ENCODE measurements around the gene TMEM205. TPM values are rescaled to one million over a fixed set of nuclear protein-coding genes. Genes with fewer than 3 reads are reported as not detected.

The TMEM205 gene
- total and polyA plus RNA-seq, 2 of the 8 experiments (the other 6 are each of a cell fraction or from before 2014, with no cell fraction given), result 73.5 to 423 TPM

GRCh38 chr19:11373166-11373884, 27.3 kb upstream of the TMEM205 start:
- no peak overlapping the region for H2BK20ac ChIP-seq (ENCODE audit: low read length)
- no peak overlapping the region for H3K14ac ChIP-seq (ENCODE audit: insufficient read length)
- H3K18ac ChIP-seq (ENCODE audit: extremely low read depth, low read length), result no peak overlapping the region
- no peak overlapping the region for H2AFZ ChIP-seq (ENCODE audit: low read length)
- no peak overlapping the region for H4K8ac ChIP-seq (ENCODE audit: extremely low read depth, insufficient read depth, low read length)
- H2BK12ac ChIP-seq (ENCODE audit: low read depth, low read length), result no peak overlapping the region; the same call in 1 of the 2 replicates
- DNase-seq (ENCODE audit: low read depth in 1 of 2, low spot score in 2 of 2) (no peak), FAIRE-seq (no peak)
- H2AK5ac ChIP-seq (ENCODE audit: low read depth, low read length), result no peak overlapping the region; the same call in 1 of the 2 replicates
- WGBS, 2 experiments (ENCODE audit: extremely low coverage in 1 of 2, insufficient coverage in 1 of 2, insufficient read length in 1 of 2, insufficient replicate concordance in 2 of 2, low coverage in 1 of 2, low lambda C conversion rate in 2 of 2, missing lambda C conversion rate in 1 of 2), result 76% methylated on average over 10 of the region's 10 CpGs; no CpG with 5 or more reads in 1 of the 2 experiments
- no peak overlapping the region for H3K9ac ChIP-seq (replicated peaks in 1 of 4; ENCODE audit: extremely low read depth in 1 of 4, low read depth in 3 of 4, low read length in 3 of 4)
- peaks cover 0 to 3% of the 10 kb centered on the region in 2 experiments for H4K20me1 ChIP-seq (replicated peaks in 1 of 2; ENCODE audit: control insufficient read depth in 1 of 2, insufficient read depth in 2 of 2, low read length in 2 of 2)
- H3K4me1 ChIP-seq (replicated peaks in 1 of 4; ENCODE audit: control insufficient read depth in 3 of 4, insufficient read depth in 4 of 4, low read length in 3 of 4), result peaks cover 0 to 10% (median 8%) of the 10 kb centered on the region in 4 experiments; a peak in 6 of 7 replicates
- H3K4me2 ChIP-seq (ENCODE audit: insufficient read depth in 1 of 2, low read depth in 2 of 2, low read length in 2 of 2), result peak overlapping the region; percentile 74 to 79
- H3K56ac ChIP-seq (replicated peaks; ENCODE audit: insufficient read length, low read depth, low read length), result no peak overlapping the region
- no peak overlapping the region for H3K23ac ChIP-seq (ENCODE audit: insufficient read length)
- H3K79me2 ChIP-seq (ENCODE audit: control insufficient read depth in 1 of 2, insufficient read depth in 2 of 2, low read length in 2 of 2), result no peaks in the 10 kb centered on the region
- no peak overlapping the region for H4K5ac ChIP-seq (ENCODE audit: insufficient read length, low read depth, low read length)
- H2BK120ac ChIP-seq (replicated peaks; ENCODE audit: low read depth, low read length), result no peak overlapping the region
- ChIA-PET CTCF (ENCODE audit: partially characterized antibody) (interaction anchor here (3.6 to 16.8 kb wide), 4 partner anchors 10 to 79 kb away, joined by 16 to 192 read pairs (median 24); partner anchors contain the start of genes EPOR, ODAD3, PRKCSH and TSPAN16), POLR2A (ENCODE audit: partially characterized antibody) (interaction anchor here (1.3 to 5.2 kb wide), 4 partner anchors 8 to 33 kb away, joined by 4 to 34 read pairs (median 10); partner anchors contain the start of gene RAB3D)
- peak overlapping the region in 1 of 4 experiments; percentile 72; a peak in 1 of 8 replicates for H3K4me3 ChIP-seq (ENCODE audit: extremely low read depth in 1 of 4, insufficient read depth in 2 of 4, low read depth in 3 of 4, low read length in 4 of 4)
- H3K79me1 ChIP-seq (ENCODE audit: low read depth, low read length), result no peaks in the 10 kb centered on the region; the same call in 1 of the 2 replicates
- no peaks in the 10 kb centered on the region for H3K9me3 ChIP-seq (ENCODE audit: insufficient read depth in 2 of 2, low read depth in 1 of 2, low read length in 1 of 2)
- H4K91ac ChIP-seq (replicated peaks; ENCODE audit: insufficient read length, low read length), result no peak overlapping the region
- H3K36me3 ChIP-seq (ENCODE audit: control insufficient read depth in 2 of 4, insufficient read depth in 4 of 4, low read length in 3 of 4), result no peaks in the 10 kb centered on the region
- H2BK15ac ChIP-seq (ENCODE audit: low read length), result peak overlapping the region; percentile 81; the same call in 1 of the 2 replicates
- no peak overlapping the region for H3K4ac ChIP-seq (replicated peaks; ENCODE audit: insufficient read length, low read depth, low read length)
- no peaks in the 10 kb centered on the region for H3K27me3 ChIP-seq (replicated peaks in 1 of 4; ENCODE audit: control insufficient read depth in 3 of 4, extremely low read depth in 1 of 4, insufficient read depth in 3 of 4, low read length in 3 of 4)
- no peak overlapping the region for H3K27ac ChIP-seq (ENCODE audit: low read depth, low read length)
- H3K23me2 ChIP-seq (ENCODE audit: low read depth, low read length), result peaks cover 7% of the 10 kb centered on the region
- H2BK5ac ChIP-seq (ENCODE audit: low read depth, low read length), result no peak overlapping the region
- TF ChIP-seq TBP (IDR thresholded peaks at IDR 0.05; ENCODE audit: low read depth, low read length), result no peak
- no peak for TF ChIP-seq CREB1 (IDR thresholded peaks at IDR 0.05)
- TF ChIP-seq TCF12 (IDR thresholded peaks at IDR 0.05; ENCODE audit: low read depth, low read length), result no peak
- no peak for TF ChIP-seq SRF (IDR thresholded peaks at IDR 0.05; ENCODE audit: low read depth, low read length)
- no peak for TF ChIP-seq SP1 (IDR thresholded peaks at IDR 0.05; ENCODE audit: low read depth, low read length)
- no peak for TF ChIP-seq HDAC2 (IDR thresholded peaks at IDR 0.05; ENCODE audit: borderline replicate concordance in 1 of 2, low read depth in 2 of 2, low read length in 2 of 2)
- no peak for TF ChIP-seq BRCA1 (IDR thresholded peaks at IDR 0.05; ENCODE audit: low read depth, low read length)
- TF ChIP-seq GABPA (IDR thresholded peaks at IDR 0.05; ENCODE audit: borderline replicate concordance, insufficient read depth, low read length), result no peak
- TF ChIP-seq MAFK (IDR thresholded peaks at IDR 0.05; ENCODE audit: low read depth, low read length), result no peak
- no peak for TF ChIP-seq BACH1 (IDR thresholded peaks at IDR 0.05; ENCODE audit: low read length)
- TF ChIP-seq BCL11A (IDR thresholded peaks at IDR 0.05; ENCODE audit: low read depth in 2 of 2, low read length in 2 of 2), result no peak
- TF ChIP-seq KDM1A (IDR thresholded peaks at IDR 0.05; ENCODE audit: borderline replicate concordance, low read length), result no peak
- no peak for TF ChIP-seq SAP30 (IDR thresholded peaks at IDR 0.05; ENCODE audit: insufficient read depth, insufficient replicate concordance, low read length)
